ENCODE data around the gene PPARA. TPM values are rescaled to one million over a fixed set of nuclear protein-coding genes. Genes with fewer than 3 reads are reported as not detected.

The PPARA gene
- total and polyA plus RNA-seq, 9 of the 15 experiments (the other 6 are each of a cell fraction or from before 2014, with no cell fraction given), result 0.64 to 5.3 (median 3.5) TPM

GRCh38 chr22:46250783-46251125, 100.4 kb downstream of the PPARA start:
- FAIRE-seq, result no peak
- no peaks in the 10 kb centered on the region for H3K9me3 ChIP-seq (replicated peaks; ENCODE audit: control insufficient read depth, insufficient read depth, low read depth, low read length)
- H3K36me3 ChIP-seq (ENCODE audit: control insufficient read depth, insufficient read depth, low read length), result no peaks in the 10 kb centered on the region
- no peaks in the 10 kb centered on the region for H3K9me1 ChIP-seq (ENCODE audit: control insufficient read depth, insufficient read depth, low read length)
- peaks cover 33% of the 10 kb centered on the region for H3K79me2 ChIP-seq (ENCODE audit: control insufficient read depth, insufficient read depth, low read length)
- peak overlapping the region; percentile 87 for H3K27ac ChIP-seq (ENCODE audit: extremely low read depth, low read depth, low read length)
- peak overlapping the region; percentile 89 for H3K4me2 ChIP-seq (ENCODE audit: insufficient read depth, low read length)
- intact Hi-C loops (cut with micrococcal nuclease) (no loop called here), in situ Hi-C loops (cut with MboI) (no loop called here)
- peak overlapping the region; percentile 86 to 98 for H3K9ac ChIP-seq (ENCODE audit: insufficient read depth in 1 of 2, low read depth in 2 of 2, low read length in 2 of 2)
- no peaks in the 10 kb centered on the region for H3K27me3 ChIP-seq (ENCODE audit: control insufficient read depth in 2 of 2, insufficient read depth in 2 of 2, low read length in 2 of 2)
- peaks cover 12 to 35% of the 10 kb centered on the region in 2 experiments for H3K4me1 ChIP-seq (replicated peaks in 1 of 2; ENCODE audit: control insufficient read depth in 2 of 2, insufficient read depth in 2 of 2, low read length in 2 of 2)
- CTCF ChIA-PET (ENCODE audit: low intra/inter-chr PET ratio), result no interaction called here
- H3K4me3 ChIP-seq, result peak overlapping the region; percentile 71
- no TSS peak for BruUV-seq (replicated peaks)
- H2AFZ ChIP-seq (ENCODE audit: low read depth, low read length), result peak overlapping the region; percentile 83
- peak in 1 of 4 experiments; percentile 36 for DNase-seq (ENCODE audit: extremely low read depth in 1 of 4, low spot score in 3 of 4)
- POLR2A ChIA-PET, result interaction anchor here (0.6 to 2.3 kb wide), 4 partner anchors 10 to 21 kb away, joined by 3 to 12 read pairs (median 3); partner anchors contain the start of gene TTC38
- peak; percentile 31 for ATAC-seq
- no peaks in the 10 kb centered on the region for H4K20me1 ChIP-seq (replicated peaks; ENCODE audit: control insufficient read depth, insufficient read depth, low read length)
- 0% methylated on average over 24 of the region's 25 CpGs for WGBS (ENCODE audit: insufficient coverage, low coverage, missing lambda C conversion rate)
- no peak for TF ChIP-seq CHCHD3 (CRISPR knock-in tag; IDR thresholded peaks at IDR 0.05)
- peak; percentile 3 for TF ChIP-seq RBBP5 (IDR thresholded peaks at IDR 0.05; ENCODE audit: borderline replicate concordance, insufficient read depth, low read length, poor library complexity, severe bottlenecking)
- TF ChIP-seq RAD21 (CRISPR knock-in tag; conservative IDR thresholded peaks at IDR 0.05 in 1 of 2, IDR thresholded peaks at IDR 0.05 in 1 of 2), result no peak
- TF ChIP-seq, protein P1, sequence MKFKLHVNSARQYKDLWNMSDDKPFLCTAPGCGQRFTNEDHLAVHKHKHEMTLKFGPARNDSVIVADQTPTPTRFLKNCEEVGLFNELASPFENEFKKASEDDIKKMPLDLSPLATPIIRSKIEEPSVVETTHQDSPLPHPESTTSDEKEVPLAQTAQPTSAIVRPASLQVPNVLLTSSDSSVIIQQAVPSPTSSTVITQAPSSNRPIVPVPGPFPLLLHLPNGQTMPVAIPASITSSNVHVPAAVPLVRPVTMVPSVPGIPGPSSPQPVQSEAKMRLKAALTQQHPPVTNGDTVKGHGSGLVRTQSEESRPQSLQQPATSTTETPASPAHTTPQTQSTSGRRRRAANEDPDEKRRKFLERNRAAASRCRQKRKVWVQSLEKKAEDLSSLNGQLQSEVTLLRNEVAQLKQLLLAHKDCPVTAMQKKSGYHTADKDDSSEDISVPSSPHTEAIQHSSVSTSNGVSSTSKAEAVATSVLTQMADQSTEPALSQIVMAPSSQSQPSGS (CRISPR knock-in tag; IDR thresholded peaks at IDR 0.05), result no peak
- no peak for TF ChIP-seq ELF4 (CRISPR knock-in tag; IDR thresholded peaks at IDR 0.05)
- no peak for TF ChIP-seq DACH1 (IDR thresholded peaks at IDR 0.05; ENCODE audit: partially characterized antibody)
- TF ChIP-seq ZBTB8A (IDR thresholded peaks at IDR 0.05; ENCODE audit: partially characterized antibody), result no peak
- TF ChIP-seq TSHZ1 (CRISPR knock-in tag; IDR thresholded peaks at IDR 0.05), result no peak
- TF ChIP-seq UBTF (IDR thresholded peaks at IDR 0.05; ENCODE audit: borderline replicate concordance in 1 of 2, low read depth in 2 of 2, low read length in 2 of 2), result 0 out of 4 replicates have a peak, but pooled peaks of 1 of the 2 experiments have one; percentile 12
- TF ChIP-seq GATA2 (CRISPR knock-in tag; IDR thresholded peaks at IDR 0.05), result no peak
- TF ChIP-seq MEF2A (IDR thresholded peaks at IDR 0.05; ENCODE audit: control insufficient read depth, low read depth, low read length), result no peak
- no peak for TF ChIP-seq PRPF4 (IDR thresholded peaks at IDR 0.05; ENCODE audit: insufficient read depth, low read depth, low read length, poor library complexity, severe bottlenecking)
- no peak for TF ChIP-seq ESRRB (CRISPR knock-in tag; IDR thresholded peaks at IDR 0.05; ENCODE audit: borderline replicate concordance)
- no peak for TF ChIP-seq RBM25 (IDR thresholded peaks at IDR 0.05; ENCODE audit: low read depth, low read length, severe bottlenecking)
- no peak for TF ChIP-seq HCFC1 (IDR thresholded peaks at IDR 0.05; ENCODE audit: low read depth, low read length)
- TF ChIP-seq PHB2 (IDR thresholded peaks at IDR 0.05; ENCODE audit: low read depth), result no peak

Measured in K562 (cell line).